WTC11 (cell line): ENCODE measurements around the gene IPO11.
"Not testable (repeated sequence)": the region's sequence is repeated elsewhere in the genome, so short reads cannot be mapped to it uniquely, and the experiment has no call there.

Source experiments
- CREB1 ChIP-seq: sonication (generic); formaldehyde crosslinking; IDR thresholded peaks from 2 replicates; pipeline ENCODE4 v1.8.0; 2023; ENCODE audit warnings: mild to moderate bottlenecking, missing genetic modification reagents
- JUN ChIP-seq: sonication (generic); formaldehyde crosslinking; IDR thresholded peaks from 2 replicates; pipeline ENCODE4 v1.8.0; 2023; ENCODE audit warnings: mild to moderate bottlenecking, missing genetic modification reagents
- SP1 ChIP-seq: sonication (generic); formaldehyde crosslinking; conservative IDR thresholded peaks from 2 replicates; pipeline ENCODE4 v1.8.1; 2022; ENCODE audit warnings: missing genetic modification reagents
- ZNF232 ChIP-seq: sonication (generic); formaldehyde crosslinking; IDR thresholded peaks from 2 replicates; pipeline ENCODE4 v1.8.0; 2022; ENCODE audit warnings: mild to moderate bottlenecking, missing genetic modification reagents
- TF ChIP-seq, protein P1 (sequence below): fragments of 200-600 bp; IDR thresholded peaks from 2 replicates; pipeline ENCODE4 v1.8.0; 2022; ENCODE audit warnings: antibody characterized with exemption
- TF ChIP-seq, protein P2 (sequence below): sonication (generic); formaldehyde crosslinking; IDR thresholded peaks from 2 replicates; pipeline ENCODE4 v1.8.0; 2022; ENCODE audit warnings: mild to moderate bottlenecking, missing genetic modification reagents
- TF ChIP-seq, protein P3 (sequence below): sonication (generic); formaldehyde crosslinking; IDR thresholded peaks from 2 replicates; pipeline ENCODE4 v1.8.1; 2023; ENCODE audit warnings: mild to moderate bottlenecking, moderate library complexity, missing genetic modification reagents
- TF ChIP-seq, protein P4 (sequence below): sonication (generic); formaldehyde crosslinking; IDR thresholded peaks from 2 replicates; pipeline ENCODE4 v1.8.0; 2022; ENCODE audit warnings: mild to moderate bottlenecking, missing genetic modification reagents
- TF ChIP-seq, protein P5 (sequence below): sonication (generic); formaldehyde crosslinking; IDR thresholded peaks from 2 replicates; pipeline ENCODE4 v1.8.1; 2023; ENCODE audit warnings: mild to moderate bottlenecking, missing genetic modification reagents, moderate library complexity

DNA sequence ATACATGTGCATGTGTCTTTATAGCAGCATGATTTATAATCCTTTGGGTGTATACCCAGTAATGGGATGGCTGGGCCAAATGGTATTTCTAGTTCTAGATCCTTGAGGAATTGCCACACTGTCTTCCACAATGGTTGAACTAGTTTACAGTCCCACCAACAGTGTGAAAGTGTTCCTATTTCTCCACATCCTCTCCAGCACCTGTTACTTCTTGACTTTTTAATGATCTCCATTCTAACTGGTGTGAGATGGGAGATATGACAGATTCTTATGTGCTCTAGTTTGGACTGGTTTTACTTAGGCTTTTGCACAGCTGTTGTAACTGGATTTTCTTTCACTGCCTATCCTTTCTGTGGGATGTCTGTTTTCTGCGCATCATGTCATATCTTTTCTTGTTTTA lies 108.2 kb downstream of the IPO11 start:
- TF ChIP-seq ZNF232, JUN, SP1, CREB1 (CRISPR knock-in tag): not testable (repeated sequence)
- TF ChIP-seq, protein P1, sequence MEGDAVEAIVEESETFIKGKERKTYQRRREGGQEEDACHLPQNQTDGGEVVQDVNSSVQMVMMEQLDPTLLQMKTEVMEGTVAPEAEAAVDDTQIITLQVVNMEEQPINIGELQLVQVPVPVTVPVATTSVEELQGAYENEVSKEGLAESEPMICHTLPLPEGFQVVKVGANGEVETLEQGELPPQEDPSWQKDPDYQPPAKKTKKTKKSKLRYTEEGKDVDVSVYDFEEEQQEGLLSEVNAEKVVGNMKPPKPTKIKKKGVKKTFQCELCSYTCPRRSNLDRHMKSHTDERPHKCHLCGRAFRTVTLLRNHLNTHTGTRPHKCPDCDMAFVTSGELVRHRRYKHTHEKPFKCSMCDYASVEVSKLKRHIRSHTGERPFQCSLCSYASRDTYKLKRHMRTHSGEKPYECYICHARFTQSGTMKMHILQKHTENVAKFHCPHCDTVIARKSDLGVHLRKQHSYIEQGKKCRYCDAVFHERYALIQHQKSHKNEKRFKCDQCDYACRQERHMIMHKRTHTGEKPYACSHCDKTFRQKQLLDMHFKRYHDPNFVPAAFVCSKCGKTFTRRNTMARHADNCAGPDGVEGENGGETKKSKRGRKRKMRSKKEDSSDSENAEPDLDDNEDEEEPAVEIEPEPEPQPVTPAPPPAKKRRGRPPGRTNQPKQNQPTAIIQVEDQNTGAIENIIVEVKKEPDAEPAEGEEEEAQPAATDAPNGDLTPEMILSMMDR: not testable (repeated sequence)
- TF ChIP-seq, protein P2, sequence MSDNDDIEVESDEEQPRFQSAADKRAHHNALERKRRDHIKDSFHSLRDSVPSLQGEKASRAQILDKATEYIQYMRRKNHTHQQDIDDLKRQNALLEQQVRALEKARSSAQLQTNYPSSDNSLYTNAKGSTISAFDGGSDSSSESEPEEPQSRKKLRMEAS: not testable (repeated sequence)
- TF ChIP-seq, protein P3, sequence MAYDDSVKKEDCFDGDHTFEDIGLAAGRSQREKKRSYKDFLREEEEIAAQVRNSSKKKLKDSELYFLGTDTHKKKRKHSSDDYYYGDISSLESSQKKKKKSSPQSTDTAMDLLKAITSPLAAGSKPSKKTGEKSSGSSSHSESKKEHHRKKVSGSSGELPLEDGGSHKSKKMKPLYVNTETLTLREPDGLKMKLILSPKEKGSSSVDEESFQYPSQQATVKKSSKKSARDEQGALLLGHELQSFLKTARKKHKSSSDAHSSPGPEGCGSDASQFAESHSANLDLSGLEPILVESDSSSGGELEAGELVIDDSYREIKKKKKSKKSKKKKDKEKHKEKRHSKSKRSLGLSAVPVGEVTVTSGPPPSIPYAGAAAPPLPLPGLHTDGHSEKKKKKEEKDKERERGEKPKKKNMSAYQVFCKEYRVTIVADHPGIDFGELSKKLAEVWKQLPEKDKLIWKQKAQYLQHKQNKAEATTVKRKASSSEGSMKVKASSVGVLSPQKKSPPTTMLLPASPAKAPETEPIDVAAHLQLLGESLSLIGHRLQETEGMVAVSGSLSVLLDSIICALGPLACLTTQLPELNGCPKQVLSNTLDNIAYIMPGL: not testable (repeated sequence)
- TF ChIP-seq, protein P4, sequence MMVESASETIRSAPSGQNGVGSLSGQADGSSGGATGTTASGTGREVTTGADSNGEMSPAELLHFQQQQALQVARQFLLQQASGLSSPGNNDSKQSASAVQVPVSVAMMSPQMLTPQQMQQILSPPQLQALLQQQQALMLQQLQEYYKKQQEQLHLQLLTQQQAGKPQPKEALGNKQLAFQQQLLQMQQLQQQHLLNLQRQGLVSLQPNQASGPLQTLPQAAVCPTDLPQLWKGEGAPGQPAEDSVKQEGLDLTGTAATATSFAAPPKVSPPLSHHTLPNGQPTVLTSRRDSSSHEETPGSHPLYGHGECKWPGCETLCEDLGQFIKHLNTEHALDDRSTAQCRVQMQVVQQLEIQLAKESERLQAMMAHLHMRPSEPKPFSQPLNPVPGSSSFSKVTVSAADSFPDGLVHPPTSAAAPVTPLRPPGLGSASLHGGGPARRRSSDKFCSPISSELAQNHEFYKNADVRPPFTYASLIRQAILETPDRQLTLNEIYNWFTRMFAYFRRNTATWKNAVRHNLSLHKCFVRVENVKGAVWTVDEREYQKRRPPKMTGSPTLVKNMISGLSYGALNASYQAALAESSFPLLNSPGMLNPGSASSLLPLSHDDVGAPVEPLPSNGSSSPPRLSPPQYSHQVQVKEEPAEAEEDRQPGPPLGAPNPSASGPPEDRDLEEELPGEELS (CRISPR knock-in tag): not testable (repeated sequence)
- TF ChIP-seq, protein P5, sequence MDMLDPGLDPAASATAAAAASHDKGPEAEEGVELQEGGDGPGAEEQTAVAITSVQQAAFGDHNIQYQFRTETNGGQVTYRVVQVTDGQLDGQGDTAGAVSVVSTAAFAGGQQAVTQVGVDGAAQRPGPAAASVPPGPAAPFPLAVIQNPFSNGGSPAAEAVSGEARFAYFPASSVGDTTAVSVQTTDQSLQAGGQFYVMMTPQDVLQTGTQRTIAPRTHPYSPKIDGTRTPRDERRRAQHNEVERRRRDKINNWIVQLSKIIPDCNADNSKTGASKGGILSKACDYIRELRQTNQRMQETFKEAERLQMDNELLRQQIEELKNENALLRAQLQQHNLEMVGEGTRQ (CRISPR knock-in tag): not testable (repeated sequence)
